Fibroblast of villous mesenchyme (primary cell): Measurements from ENCODE around the gene USP22. TPM values are rescaled to one million over a fixed set of nuclear protein-coding genes. Genes with fewer than 3 reads are reported as not detected.
"Not testable (repeated sequence)": the region's sequence is repeated elsewhere in the genome, so short reads cannot be mapped to it uniquely, and the experiment has no call there.

Source experiments
- DNase-seq: peaks from one replicate; pipeline ENCODE4 v3.0.0-alpha.2; 2010; ENCODE audit warnings: low read depth
- H3K4me3 ChIP-seq: 2 replicates; pipeline ENCODE4 v1.5.1; 2011; ENCODE audit warnings: low read depth, mild to moderate bottlenecking, low read length
- CTCF ChIP-seq: IDR thresholded peaks from 2 replicates; pipeline ENCODE4 v1.5.1; 2012; ENCODE audit warnings: low read depth, mild to moderate bottlenecking, low read length; ENCODE audit not compliant: insufficient read depth
- total RNA-seq: library from RNA; depleted of rRNA; stranded (reverse); fragments of >200 nt; gene quantifications from 2 replicates; pipeline ENCODE4 v1.2.3, GENCODE V29; 2012

The USP22 gene
- total RNA-seq, 1 donor: 297 TPM

- TF ChIP-seq CTCF: no peak
- no peak overlapping the region for H3K4me3 ChIP-seq
- DNase-seq: no peak
Observed at GRCh38 chr17:21066394-21066793, 23.6 kb upstream of the USP22 start.

- no peak for DNase-seq
- no peak for TF ChIP-seq CTCF
- no peak overlapping the region for H3K4me3 ChIP-seq
Observed at GRCh38 chr17:21061971-21062526, 19.2 kb upstream of the USP22 start.

- no peak for TF ChIP-seq CTCF
- no peak overlapping the region for H3K4me3 ChIP-seq
- DNase-seq: no peak
Observed at GRCh38 chr17:21061158-21061835, 18.5 kb upstream of the USP22 start.

GRCh38 chr17:21059761-21060160, 16.9 kb upstream of the USP22 start:
- no peak for DNase-seq
- no peak for TF ChIP-seq CTCF
- H3K4me3 ChIP-seq: no peak overlapping the region

GRCh38 chr17:21058098-21058893, 15.5 kb upstream of the USP22 start:
- DNase-seq: peak; percentile 42
- TF ChIP-seq CTCF: no peak
- no peak overlapping the region for H3K4me3 ChIP-seq

- not testable (repeated sequence) for DNase-seq
Observed at GRCh38 chr17:21053056-21053455, 10.2 kb upstream of the USP22 start.

GRCh38 chr17:21049457-21049856, 6.6 kb upstream of the USP22 start:
- no peak for TF ChIP-seq CTCF
- H3K4me3 ChIP-seq: no peak overlapping the region
- DNase-seq: no peak

More at GRCh38 chr17:21053056-21053455, 10.2 kb upstream of the USP22 start:
- H3K4me3 ChIP-seq: not testable (repeated sequence)
